Panc1 (cell line): Measurements from ENCODE around the gene RASSF7. TPM values are rescaled to one million over a fixed set of nuclear protein-coding genes. Genes with fewer than 3 reads are reported as not detected.

Experiments used
- ATAC-seq: fragments of 200-7000 bp; cut with Tn5 transposase; 2 replicates; pipeline ENCODE4 v1.9.1; 2020; ENCODE audit warnings: mild to moderate bottlenecking, moderate library complexity
- BruUV-seq: library from RNA; stranded (reverse); fragments of 400-500 nt; replicated peaks from 2 replicates; lab custom pipeline; 2021; lab: Mats Ljungman, UMichigan
- CTCF ChIA-PET: fragments of 300-600 bp; sonication (Branson Sonifier 250); formaldehyde crosslinking; loops from one replicate; lab custom pipeline; 2022; ENCODE audit warnings: antibody characterized with exemption; lab: Charles Lee
- POLR2A ChIA-PET: fragments of 300-600 bp; sonication (Branson Sonifier 250); formaldehyde crosslinking; loops from one replicate; lab custom pipeline; 2022; ENCODE audit warnings: antibody characterized with exemption; lab: Charles Lee
- DNase-seq: peaks from one replicate; pipeline ENCODE4 v3.0.0-alpha.2; 2010; ENCODE audit warnings: low read depth, low spot score
- H3K27ac ChIP-seq: 2 replicates; pipeline ENCODE4 v1.5.1; 2011; ENCODE audit warnings: mild to moderate bottlenecking, low read length, inconsistent platforms
- H3K27me3 ChIP-seq: fragments of 200-500 bp; sonication (Bioruptor generic); 2 replicates; pipeline ENCODE4 v1.6.0; 2014; ENCODE audit warnings: low read length, inconsistent platforms; ENCODE audit not compliant: control insufficient read depth, insufficient read depth
- H3K36me3 ChIP-seq: fragments of 200-500 bp; sonication (Bioruptor generic); 2 replicates; pipeline ENCODE4 v1.5.1; 2014; ENCODE audit warnings: inconsistent platforms, mild to moderate bottlenecking, low read length, moderate library complexity; ENCODE audit not compliant: control insufficient read depth, insufficient read depth
- H3K4me1 ChIP-seq: 2 replicates; pipeline ENCODE4 v1.5.1; 2011; ENCODE audit warnings: inconsistent platforms, mild to moderate bottlenecking, low read length, moderate library complexity; ENCODE audit not compliant: control insufficient read depth, insufficient read depth
- H3K4me3 ChIP-seq, 2 experiments: 2 replicates each; pipeline ENCODE4 v1.5.1; 2011 to 2012; ENCODE audit warnings: low read depth in 2 of 2, low read length in 2 of 2, mild to moderate bottlenecking in 2 of 2, inconsistent platforms in 1 of 2, moderate library complexity in 1 of 2
- H3K9me3 ChIP-seq: fragments of 200-500 bp; sonication (Bioruptor generic); 2 replicates; pipeline ENCODE4 v1.5.1; 2014; ENCODE audit warnings: low read depth, mild to moderate bottlenecking, inconsistent platforms, low read length, moderate library complexity; ENCODE audit not compliant: control insufficient read depth, insufficient read depth
- POLR2AphosphoS5 ChIP-seq: IDR thresholded peaks from 2 replicates; pipeline ENCODE4 v1.6.1; 2012; ENCODE audit warnings: mild to moderate bottlenecking, low read depth, low read length, moderate library complexity
- SIN3A ChIP-seq: IDR thresholded peaks from 2 replicates; pipeline ENCODE4 v1.6.1; 2012; ENCODE audit warnings: low read depth, mild to moderate bottlenecking, low read length, moderate library complexity, borderline replicate concordance; ENCODE audit not compliant: insufficient read depth
- TCF7L2 ChIP-seq: IDR thresholded peaks from 2 replicates; pipeline ENCODE4 v1.6.1; 2011; ENCODE audit warnings: mild to moderate bottlenecking, low read depth, low read length, inconsistent platforms
- in situ Hi-C: cut with HindIII; loops from 2 replicates; pipeline ENCODE4 v1.10.0; 2016; ENCODE audit warnings: low sequenced_read_pairs, low pct_unique_long_range_greater_than_20kb
- intact Hi-C: fragments of 100-400 bp; cut with micrococcal nuclease; formaldehyde crosslinking; loops from one replicate; pipeline ENCODE4 v1.10.0; 2022; ENCODE audit not compliant: unreplicated experiment
- microRNA-seq: library from miRNA; unstranded; fragments of <30 nt; microRNA quantifications from one replicate; pipeline ENCODE4 v1.1.0, GENCODE V29; 2020; ENCODE audit not compliant: unreplicated experiment
- total RNA-seq: library from RNA; stranded (reverse); gene quantifications from one replicate; pipeline ENCODE4 v1.2.1, GENCODE V29; 2021; ENCODE audit not compliant: unreplicated experiment
- TF ChIP-seq, protein P1 (sequence below): fragments of 450-650 bp; IDR thresholded peaks from 2 replicates; pipeline ENCODE4 v1.5.1; 2017; ENCODE audit warnings: mild to moderate bottlenecking
- TF ChIP-seq, protein P2 (sequence below), 2 experiments: IDR thresholded peaks; 2 replicates each; pipeline ENCODE4 v1.6.1; 2011 to 2012; ENCODE audit warnings: low read depth in 2 of 2, control low read depth in 1 of 2, low read length in 1 of 2, mild to moderate bottlenecking in 1 of 2, moderate library complexity in 1 of 2; ENCODE audit not compliant: insufficient read depth in 1 of 2

RASSF7 gene
- total RNA-seq, 1 experiment from 2014 or later = 81.8 TPM

DNA sequence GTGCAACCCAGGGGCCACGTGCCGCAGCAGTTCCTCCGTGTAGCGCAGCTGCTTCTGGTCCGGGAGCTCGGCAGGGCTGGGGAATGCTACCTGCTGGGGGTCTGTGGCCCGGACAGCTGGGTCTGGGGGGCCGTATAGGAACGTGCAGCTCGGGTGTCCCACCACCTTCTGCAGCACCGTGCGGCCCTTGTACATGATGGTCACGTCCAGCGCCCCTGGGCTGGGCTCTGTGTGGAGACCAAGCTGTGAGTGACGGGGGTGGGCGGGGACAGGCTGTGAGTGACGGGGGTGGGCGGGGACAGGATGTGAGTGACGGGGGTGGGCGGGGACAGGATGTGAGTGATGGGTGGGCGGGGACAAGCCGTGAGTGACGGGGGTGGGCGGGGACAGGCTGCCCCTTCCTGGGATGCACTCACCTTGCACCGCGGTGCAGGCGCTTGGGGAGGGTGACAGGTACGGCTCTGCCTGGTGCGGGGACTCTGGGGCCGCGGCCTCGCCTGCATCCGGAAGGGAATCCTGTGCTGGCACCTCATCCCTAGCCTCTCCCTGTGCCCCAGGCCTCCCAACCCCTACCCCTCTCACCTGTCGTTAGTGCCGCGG, 52.7 kb downstream of the RASSF7 start:
- no peak for DNase-seq
- POLR2A ChIA-PET = interaction anchor here (0.6 kb wide), 1 partner anchor 18 kb away, joined by 8 read pairs; no protein-coding TSS in a partner anchor
- CTCF ChIA-PET = interaction anchor here (1.2 kb wide), 1 partner anchor 58 kb away, joined by 3 read pairs; no protein-coding TSS in a partner anchor
- Histone ChIP-seq H3K4me1 (peaks cover 40% of the 10 kb centered on the region), H3K9me3 (no peaks in the 10 kb centered on the region), H3K27me3 (no peaks in the 10 kb centered on the region), H3K27ac (no peak overlapping the region; the same call in 1 of the 2 replicates), H3K36me3 (peaks cover 23% of the 10 kb centered on the region), H3K4me3 (no peak overlapping the region)
- intact Hi-C loops (no loop called here), in situ Hi-C loops (no loop called here)
- ATAC-seq = peak; percentile 35
- TF ChIP-seq, protein P1, sequence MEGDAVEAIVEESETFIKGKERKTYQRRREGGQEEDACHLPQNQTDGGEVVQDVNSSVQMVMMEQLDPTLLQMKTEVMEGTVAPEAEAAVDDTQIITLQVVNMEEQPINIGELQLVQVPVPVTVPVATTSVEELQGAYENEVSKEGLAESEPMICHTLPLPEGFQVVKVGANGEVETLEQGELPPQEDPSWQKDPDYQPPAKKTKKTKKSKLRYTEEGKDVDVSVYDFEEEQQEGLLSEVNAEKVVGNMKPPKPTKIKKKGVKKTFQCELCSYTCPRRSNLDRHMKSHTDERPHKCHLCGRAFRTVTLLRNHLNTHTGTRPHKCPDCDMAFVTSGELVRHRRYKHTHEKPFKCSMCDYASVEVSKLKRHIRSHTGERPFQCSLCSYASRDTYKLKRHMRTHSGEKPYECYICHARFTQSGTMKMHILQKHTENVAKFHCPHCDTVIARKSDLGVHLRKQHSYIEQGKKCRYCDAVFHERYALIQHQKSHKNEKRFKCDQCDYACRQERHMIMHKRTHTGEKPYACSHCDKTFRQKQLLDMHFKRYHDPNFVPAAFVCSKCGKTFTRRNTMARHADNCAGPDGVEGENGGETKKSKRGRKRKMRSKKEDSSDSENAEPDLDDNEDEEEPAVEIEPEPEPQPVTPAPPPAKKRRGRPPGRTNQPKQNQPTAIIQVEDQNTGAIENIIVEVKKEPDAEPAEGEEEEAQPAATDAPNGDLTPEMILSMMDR = no peak
- TF ChIP-seq TCF7L2 (no peak), SIN3A (no peak), POLR2AphosphoS5 (peak; percentile 52)
- TF ChIP-seq, protein P2, sequence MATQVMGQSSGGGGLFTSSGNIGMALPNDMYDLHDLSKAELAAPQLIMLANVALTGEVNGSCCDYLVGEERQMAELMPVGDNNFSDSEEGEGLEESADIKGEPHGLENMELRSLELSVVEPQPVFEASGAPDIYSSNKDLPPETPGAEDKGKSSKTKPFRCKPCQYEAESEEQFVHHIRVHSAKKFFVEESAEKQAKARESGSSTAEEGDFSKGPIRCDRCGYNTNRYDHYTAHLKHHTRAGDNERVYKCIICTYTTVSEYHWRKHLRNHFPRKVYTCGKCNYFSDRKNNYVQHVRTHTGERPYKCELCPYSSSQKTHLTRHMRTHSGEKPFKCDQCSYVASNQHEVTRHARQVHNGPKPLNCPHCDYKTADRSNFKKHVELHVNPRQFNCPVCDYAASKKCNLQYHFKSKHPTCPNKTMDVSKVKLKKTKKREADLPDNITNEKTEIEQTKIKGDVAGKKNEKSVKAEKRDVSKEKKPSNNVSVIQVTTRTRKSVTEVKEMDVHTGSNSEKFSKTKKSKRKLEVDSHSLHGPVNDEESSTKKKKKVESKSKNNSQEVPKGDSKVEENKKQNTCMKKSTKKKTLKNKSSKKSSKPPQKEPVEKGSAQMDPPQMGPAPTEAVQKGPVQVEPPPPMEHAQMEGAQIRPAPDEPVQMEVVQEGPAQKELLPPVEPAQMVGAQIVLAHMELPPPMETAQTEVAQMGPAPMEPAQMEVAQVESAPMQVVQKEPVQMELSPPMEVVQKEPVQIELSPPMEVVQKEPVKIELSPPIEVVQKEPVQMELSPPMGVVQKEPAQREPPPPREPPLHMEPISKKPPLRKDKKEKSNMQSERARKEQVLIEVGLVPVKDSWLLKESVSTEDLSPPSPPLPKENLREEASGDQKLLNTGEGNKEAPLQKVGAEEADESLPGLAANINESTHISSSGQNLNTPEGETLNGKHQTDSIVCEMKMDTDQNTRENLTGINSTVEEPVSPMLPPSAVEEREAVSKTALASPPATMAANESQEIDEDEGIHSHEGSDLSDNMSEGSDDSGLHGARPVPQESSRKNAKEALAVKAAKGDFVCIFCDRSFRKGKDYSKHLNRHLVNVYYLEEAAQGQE (IDR thresholded peaks at IDR 0.05; ENCODE audit: insufficient read depth in 1 of 2, low read depth in 2 of 2, low read length in 1 of 2) = no peak
- BruUV-seq = no TSS peak

Small RNAs within 50 kb of the gene (microRNA-seq; reads per million reads assigned to microRNA genes)
- gene MIR210 = 791 reads per million, percentile 78 among the genes with 10 or more reads in this experiment

Other genes with a start within 250 kb of the RASSF7 start
- gene IFITM1, start 246.9 kb upstream of the RASSF7 start, total RNA-seq = 66.3 TPM
- gene IFITM3, start 240.1 kb upstream of the RASSF7 start, total RNA-seq = 614 TPM
- 122 TPM for gene B4GALNT4, start 191.5 kb upstream of the RASSF7 start, total RNA-seq
- gene PKP3, start 166.8 kb upstream of the RASSF7 start, total RNA-seq = 36.8 TPM
- 183 TPM for gene SIGIRR, start 146.0 kb upstream of the RASSF7 start, total RNA-seq
- 61.4 TPM for gene ANO9, start 119.0 kb upstream of the RASSF7 start, total RNA-seq
- gene PTDSS2, start 110.7 kb upstream of the RASSF7 start, total RNA-seq = 103 TPM
- gene RNH1, start 53.7 kb upstream of the RASSF7 start, total RNA-seq = 345 TPM
- 175 TPM for gene HRAS, start 25.4 kb upstream of the RASSF7 start, total RNA-seq
- 9.8 TPM for gene LRRC56, start 23.4 kb upstream of the RASSF7 start, total RNA-seq
- 21.8 TPM for gene LMNTD2, start 232 bp upstream of the RASSF7 start, total RNA-seq
- 90.6 TPM for gene PHRF1, start 15.5 kb downstream of the RASSF7 start, total RNA-seq
- 23.9 TPM for gene IRF7, start 55.0 kb downstream of the RASSF7 start, total RNA-seq
- not detected for gene CDHR5, start 64.0 kb downstream of the RASSF7 start, total RNA-seq
- not detected for gene SCT, start 66.2 kb downstream of the RASSF7 start, total RNA-seq
- 0.95 TPM for gene DRD4, start 76.3 kb downstream of the RASSF7 start, total RNA-seq
- gene DEAF1, start 134.3 kb downstream of the RASSF7 start, total RNA-seq = 105 TPM
- gene TMEM80, start 134.8 kb downstream of the RASSF7 start, total RNA-seq = 45.2 TPM
- 256 TPM for gene EPS8L2, start 145.3 kb downstream of the RASSF7 start, total RNA-seq
- gene TALDO1, start 186.5 kb downstream of the RASSF7 start, total RNA-seq = 257 TPM
- 229 TPM for gene GATD1, start 216.5 kb downstream of the RASSF7 start, total RNA-seq
- 15.9 TPM for gene CEND1, start 229.1 kb downstream of the RASSF7 start, total RNA-seq
- 119 TPM for gene SLC25A22, start 237.3 kb downstream of the RASSF7 start, total RNA-seq
- 75.9 TPM for gene PIDD1, start 244.3 kb downstream of the RASSF7 start, total RNA-seq
- gene RPLP2, start 249.0 kb downstream of the RASSF7 start, total RNA-seq = 3,468 TPM